Stimulated activated CD4-positive, alpha-beta T cell treated with anti-CD3 and anti-CD28 coated beads, Interleukin-15, amount 100 ng/mL, for 24 hours (primary cell): ENCODE measurements around the gene RNF20.

Experiments
- DNase-seq: peaks from one replicate; pipeline ENCODE4 v3.0.0-alpha.2; 2020

The RNF20 gene

GRCh38 chr9:101590901-101591300 is 57.2 kb downstream of the RNF20 start:
- no peak for DNase-seq

DNA sequence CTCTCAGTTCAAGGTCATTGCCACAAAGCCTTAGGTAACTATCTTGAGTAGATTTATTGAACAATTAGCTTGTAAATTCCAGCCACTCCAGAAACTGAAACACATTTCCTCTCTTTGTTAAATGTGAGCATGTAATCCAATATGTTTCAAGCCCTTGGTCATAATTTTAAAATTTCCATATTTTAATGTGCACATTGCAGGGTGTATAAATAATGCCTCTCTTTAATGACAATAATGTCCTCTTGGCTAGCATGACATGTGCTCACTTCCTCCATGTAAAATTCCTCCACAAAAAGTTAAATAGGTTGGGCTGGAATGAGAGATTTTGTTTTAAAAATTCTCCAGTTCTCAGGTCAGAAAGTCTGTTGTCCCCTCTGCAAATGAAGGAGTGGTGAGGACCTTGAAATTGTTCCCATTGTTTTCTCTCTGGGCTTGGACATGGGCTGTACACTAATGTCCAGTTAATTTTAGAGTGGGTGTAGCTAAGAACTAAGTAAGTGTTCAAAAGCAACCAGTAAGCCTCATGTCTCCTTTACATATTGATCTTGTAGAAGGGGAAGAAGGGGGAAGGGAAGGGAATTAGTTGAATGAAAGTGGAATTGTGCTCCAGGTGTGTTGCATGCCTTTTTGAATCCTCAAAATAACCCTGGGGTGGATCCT is 58.3 kb downstream of the RNF20 start:
- DNase-seq: no peak

DNA sequence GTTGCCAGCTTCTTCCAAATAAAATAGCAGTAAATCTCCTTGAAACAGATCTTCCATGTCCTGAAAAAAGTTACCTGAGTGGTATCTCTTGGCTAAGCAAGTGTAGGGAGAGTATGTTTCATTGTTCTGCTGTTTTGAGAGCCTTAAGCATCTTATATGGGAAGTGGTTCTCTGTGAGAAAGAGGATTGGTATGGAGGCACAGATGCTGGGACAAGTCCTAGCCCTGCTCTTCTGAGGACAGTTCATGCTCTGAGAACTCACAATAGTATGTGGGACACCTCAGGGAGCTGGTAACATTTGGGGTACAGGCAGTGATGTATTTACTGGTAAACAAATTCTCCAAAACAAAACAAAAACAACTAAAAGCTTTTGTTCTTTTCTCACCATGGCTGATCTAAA is 59.1 kb downstream of the RNF20 start:
- no peak for DNase-seq

- no peak for DNase-seq
Observed at GRCh38 chr9:101593345-101593744, 59.7 kb downstream of the RNF20 start.

GRCh38 chr9:101594796-101595195 is 61.1 kb downstream of the RNF20 start, which contains the start of gene PPP3R2:
TSS of gene PPP3R2 (minus strand) at chr9:101594969. CDS start at chr9:101594921, 48 bp downstream.
- DNase-seq: no peak

DNA sequence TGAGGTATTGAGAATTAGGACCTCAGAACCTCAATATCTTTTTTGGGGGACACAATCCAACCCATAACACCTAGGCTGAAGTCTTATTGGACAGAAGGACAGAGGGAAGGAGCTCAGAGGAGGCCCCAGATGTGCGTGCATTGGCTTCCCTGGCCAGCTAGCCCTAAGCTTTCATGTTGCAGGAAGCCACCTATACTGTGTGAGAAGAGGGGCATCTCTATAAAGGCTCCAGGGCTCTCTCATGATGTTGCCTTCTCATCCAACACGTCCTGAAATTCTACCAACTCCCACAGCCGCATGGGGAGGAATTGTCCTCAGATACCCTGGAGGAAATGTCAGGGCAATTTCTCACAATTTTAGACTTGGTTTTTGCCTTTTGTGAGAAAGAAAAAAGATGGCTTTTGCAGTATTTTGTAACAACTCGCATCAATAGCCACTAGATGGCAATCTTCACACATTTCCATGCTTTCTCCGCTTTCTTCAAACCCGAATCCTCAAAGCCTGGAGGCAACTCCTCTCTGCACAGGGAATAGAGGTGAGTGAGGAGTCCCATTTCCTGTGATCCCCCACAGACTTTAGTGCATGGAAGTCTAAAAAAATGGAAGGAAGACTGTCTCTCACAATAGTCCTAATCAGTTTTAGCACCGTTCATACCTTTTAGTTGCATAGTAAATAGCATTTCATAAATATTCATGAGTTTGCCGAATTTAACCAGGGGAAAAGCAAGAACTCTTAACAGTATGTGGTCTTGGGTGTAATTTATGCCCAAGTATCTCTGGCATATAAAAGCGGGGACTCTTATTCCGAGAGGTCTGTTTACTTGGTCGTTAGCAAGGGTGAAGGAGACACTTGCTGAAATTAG is 68.5 kb downstream of the RNF20 start:
- no peak for DNase-seq

GRCh38 chr9:101604296-101604695 is 70.6 kb downstream of the RNF20 start:
- no peak for DNase-seq

DNA sequence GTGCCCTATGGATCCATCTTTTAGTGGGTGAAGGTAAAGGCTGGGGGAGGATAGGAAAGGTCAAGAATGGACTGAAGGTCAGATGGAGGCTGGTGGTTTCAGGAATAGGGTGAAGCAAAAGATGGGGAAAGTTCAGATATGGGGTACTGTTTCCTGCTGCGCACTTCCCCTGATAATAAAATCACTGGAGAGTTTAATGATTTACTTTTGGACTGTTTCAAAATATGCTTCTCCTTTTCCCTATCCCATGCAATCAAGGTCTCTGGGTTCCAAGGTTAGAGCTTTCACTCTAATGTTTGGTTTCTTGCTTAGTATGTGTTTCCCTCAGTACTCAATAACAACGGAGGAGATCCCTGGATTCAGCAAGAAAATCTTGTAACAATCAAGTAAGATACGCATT is 71.9 kb downstream of the RNF20 start:
- DNase-seq: no peak
